ENCODE results near the gene SP3.

- TF ChIP-seq, protein P1, sequence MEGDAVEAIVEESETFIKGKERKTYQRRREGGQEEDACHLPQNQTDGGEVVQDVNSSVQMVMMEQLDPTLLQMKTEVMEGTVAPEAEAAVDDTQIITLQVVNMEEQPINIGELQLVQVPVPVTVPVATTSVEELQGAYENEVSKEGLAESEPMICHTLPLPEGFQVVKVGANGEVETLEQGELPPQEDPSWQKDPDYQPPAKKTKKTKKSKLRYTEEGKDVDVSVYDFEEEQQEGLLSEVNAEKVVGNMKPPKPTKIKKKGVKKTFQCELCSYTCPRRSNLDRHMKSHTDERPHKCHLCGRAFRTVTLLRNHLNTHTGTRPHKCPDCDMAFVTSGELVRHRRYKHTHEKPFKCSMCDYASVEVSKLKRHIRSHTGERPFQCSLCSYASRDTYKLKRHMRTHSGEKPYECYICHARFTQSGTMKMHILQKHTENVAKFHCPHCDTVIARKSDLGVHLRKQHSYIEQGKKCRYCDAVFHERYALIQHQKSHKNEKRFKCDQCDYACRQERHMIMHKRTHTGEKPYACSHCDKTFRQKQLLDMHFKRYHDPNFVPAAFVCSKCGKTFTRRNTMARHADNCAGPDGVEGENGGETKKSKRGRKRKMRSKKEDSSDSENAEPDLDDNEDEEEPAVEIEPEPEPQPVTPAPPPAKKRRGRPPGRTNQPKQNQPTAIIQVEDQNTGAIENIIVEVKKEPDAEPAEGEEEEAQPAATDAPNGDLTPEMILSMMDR (optimal IDR thresholded peaks at IDR 0.05 in 1 of 3, IDR thresholded peaks at IDR 0.05 in 1 of 3, conservative IDR thresholded peaks at IDR 0.05 in 1 of 3; ENCODE audit: extremely low read depth in 1 of 3, insufficient read depth in 2 of 3, low read length in 3 of 3) = no peak
- TF ChIP-seq EZH2 (IDR thresholded peaks at IDR 0.05; ENCODE audit: low read length) = no peak
Observed at GRCh38 chr2:173978447-173978846, 13.3 kb upstream of the SP3 start.

Data from keratinocyte (primary cell).